GM19043 (cell line): ENCODE results near the gene CDH20.

ENCODE experiments used
- ATAC-seq: cut with Tn5 transposase; IDR thresholded peaks from one replicate; pipeline ENCODE4 v1.9.1; 2021; ENCODE audit warnings: low read depth; ENCODE audit not compliant: unreplicated experiment

Gene CDH20

GRCh38 chr18:61333271-61333745 is at the start of gene CDH20:
Gene CDH20, plus strand, starts transcription at chr18:61333430.
- ATAC-seq: no peak

DNA sequence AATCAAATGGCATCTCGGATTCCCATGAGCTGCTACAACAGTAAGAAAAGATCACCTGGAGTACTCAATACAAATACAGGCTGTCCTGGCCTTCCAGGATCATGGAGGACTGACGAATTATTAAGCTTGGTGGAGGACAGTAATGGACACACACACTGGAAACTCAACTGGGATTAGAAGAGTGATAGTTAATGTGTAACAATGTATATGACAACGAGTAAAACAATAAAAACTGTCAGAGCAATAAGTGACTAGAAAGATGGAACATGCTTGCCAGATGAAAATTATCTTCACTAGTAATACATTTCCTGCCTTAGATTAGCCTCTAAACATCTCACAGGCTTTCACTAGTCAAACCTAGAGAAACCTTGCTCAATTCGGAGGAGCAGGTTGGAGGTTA is 49.2 kb upstream of the CDH20 start:
- no peak for ATAC-seq

DNA sequence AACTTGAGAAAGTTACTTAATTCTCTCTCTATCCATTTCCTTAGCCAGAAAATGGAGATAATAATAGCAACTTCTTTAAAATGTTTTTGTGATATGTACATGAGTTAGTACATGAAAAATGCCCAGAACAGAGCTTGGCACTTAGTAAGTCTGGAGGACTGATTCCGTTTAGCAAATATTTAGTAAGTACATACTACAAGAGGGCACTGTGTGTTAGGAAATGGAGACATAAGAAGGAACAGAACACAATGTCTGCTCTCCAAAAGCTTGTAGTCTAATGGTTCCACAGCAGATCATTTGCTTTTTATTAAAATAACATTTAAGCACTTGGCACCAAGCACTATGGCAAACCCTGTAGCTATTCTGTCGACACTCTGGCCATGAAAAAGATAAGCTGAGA is 47.5 kb upstream of the CDH20 start:
- no peak for ATAC-seq

GRCh38 chr18:61286867-61287266 is 46.4 kb upstream of the CDH20 start:
- ATAC-seq: no peak

- no peak for ATAC-seq
These were observed 42.6 kb upstream of the CDH20 start for GRCh38 chr18:61290616-61291015.

- ATAC-seq: no peak
These were observed 40.8 kb upstream of the CDH20 start for GRCh38 chr18:61292280-61293035.

DNA sequence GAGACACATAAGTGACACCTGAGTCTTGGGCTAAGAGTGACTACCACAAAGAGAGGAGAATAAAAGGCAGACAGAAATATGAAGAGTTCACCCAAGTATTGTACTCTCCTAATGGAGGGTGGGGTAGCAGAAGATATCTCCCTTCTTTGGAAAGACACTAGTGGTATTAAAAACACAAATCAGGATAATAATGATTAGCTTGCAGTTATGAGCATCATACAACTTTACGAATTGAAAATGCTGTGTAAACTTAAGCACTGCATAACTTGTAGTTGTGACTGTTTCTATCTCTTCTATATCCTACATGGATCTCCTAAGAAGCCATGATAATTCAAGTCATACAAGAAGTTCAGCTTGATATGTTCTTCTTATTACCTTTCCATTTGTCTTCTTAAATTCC is 38.1 kb upstream of the CDH20 start:
- ATAC-seq: no peak

DNA sequence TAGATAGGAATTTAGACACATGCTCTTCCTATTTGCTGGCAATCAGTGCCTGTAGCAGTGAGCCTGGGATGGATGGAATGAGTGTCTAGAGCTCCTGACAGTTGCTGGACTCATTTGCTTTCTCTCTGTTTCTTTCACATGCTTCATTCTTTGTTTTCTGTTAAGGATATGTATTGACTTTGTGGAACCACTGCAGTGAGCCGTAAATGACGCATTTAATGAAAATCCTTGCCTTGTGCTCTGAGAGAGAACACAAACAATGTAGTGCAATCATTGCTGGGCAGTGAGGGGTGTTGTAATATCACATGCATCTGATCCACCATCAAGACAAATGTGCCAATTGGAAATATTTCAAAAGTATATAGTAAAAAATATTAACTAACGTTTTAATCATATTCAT is 25.2 kb upstream of the CDH20 start:
- ATAC-seq: no peak

- no peak for ATAC-seq
These were observed 24.3 kb upstream of the CDH20 start for GRCh38 chr18:61308795-61309393.

DNA sequence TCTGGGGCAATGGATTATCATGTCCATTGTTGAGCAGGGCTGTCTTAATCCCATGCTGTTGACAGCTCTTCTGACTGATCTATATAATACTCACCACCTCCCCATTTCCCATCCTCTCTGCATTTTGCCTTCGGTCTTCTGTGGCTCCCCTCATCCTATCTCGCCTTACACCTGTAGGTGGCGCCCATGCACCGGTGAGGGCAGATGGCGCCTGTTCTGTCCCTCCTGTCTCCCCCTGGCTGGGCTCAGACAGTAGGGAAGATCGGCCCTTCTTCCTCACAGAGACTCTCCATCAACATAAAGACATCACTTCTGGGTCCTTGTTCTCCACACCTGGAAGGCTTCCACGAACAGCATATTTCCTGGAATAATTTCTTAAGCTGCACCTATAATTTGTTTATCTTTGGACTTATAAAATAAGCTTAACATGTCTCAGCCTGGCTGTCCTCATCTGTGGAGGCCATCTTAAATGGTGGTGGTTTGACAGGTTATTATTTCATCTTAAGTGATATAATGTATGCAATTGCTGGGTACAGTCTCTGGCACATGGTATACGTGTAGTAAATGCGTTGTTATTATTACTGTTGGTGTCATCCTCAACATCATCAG is 10.9 kb upstream of the CDH20 start:
- ATAC-seq: peak; percentile 91

GRCh38 chr18:61323951-61324350 is 9.3 kb upstream of the CDH20 start:
- no peak for ATAC-seq

GRCh38 chr18:61326407-61326806 is 6.8 kb upstream of the CDH20 start:
- no peak for ATAC-seq

- ATAC-seq: no peak
These were observed 3.8 kb upstream of the CDH20 start for GRCh38 chr18:61329398-61329797.

DNA sequence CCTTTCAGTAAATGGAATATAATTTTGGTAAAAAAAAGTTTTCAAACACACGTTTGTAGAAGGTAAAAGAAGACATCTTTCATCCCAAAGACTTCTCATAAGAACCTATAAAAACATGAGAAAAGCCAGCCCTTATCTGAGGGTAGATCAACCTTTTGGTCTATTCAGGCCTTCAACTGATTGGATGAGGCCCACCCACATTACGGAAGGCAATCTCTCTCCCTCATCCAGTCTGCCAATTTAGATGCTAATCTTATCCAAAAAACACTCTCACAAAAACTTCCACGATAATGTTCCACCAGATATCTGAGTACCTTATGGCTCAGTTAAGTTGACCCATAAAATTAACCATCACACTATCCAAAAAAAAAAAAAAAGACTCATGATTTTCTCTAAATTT is 2.2 kb upstream of the CDH20 start:
- ATAC-seq: no peak

DNA sequence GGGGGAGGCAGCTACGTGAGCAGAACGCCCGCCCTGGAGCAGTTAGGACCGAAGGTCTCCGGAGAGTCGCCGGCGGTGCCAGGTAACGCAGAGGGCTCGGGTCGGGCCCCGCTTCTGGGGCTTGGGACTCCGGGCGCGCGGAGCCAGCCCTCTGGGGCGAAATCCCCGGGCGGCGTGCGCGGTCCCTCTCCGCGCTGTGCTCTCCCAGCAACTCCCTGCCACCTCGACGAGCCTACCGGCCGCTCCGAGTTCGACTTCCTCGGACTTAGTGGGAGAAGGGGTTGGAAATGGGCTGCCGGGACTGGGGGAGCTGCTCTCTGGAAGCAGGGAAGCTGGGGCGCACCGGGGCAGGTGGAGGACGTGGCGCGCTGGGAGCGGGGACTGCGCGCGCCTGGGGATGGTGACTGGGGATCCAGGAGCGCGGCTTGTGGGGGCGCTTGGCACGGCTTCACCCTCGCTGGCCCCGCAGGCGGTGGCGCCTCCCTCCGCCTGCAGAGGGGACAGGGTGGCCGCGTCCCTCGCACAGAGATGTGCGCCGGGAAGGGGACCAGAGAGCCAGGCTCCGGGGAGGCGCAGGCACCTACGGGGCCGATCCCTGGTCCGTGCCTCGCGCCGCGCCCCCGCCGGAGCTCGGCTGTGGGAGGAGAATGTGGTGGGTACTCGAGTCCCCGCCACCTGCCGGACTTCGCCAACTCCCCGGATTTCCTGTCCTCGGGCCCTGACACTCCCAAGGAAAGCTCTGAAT is 688 bp downstream of the CDH20 start:
- ATAC-seq: no peak

GRCh38 chr18:61334491-61334850 is 1.2 kb downstream of the CDH20 start:
- no peak for ATAC-seq

DNA sequence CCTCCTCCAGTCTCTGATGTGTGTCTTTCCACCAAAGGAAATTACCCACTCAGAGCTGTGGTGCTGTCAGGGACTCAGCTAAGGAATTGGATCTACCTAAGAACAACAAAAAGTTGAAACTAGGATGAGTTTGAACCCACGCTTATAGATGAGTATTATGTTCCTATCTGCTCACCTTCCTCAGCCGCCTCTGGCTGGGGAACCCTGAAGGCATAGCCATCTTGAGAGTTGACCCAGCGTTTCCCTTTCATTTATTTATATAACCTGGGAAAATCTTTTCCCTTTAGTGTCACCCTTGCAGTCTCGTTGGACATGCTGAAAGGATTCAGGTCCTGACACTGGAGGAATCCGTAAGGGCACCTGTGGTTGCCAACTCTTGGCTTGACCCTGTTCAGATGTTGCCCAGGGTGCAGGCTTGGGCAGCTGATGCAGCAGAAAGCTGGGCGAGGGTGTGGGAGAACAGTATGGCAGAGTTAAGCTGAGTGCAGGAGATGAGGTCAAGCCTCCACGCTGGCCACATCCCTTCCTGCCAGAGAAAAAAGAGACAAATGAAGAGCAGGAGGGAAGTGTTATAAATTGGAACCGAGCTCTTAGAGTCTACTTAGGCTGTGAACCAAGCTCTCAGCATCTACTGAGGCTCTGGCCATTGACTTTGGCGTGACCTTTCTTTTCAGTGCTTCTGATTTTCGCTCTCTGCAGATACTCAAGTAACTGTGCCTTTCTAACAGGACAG is 1.9 kb downstream of the CDH20 start:
- no peak for ATAC-seq

DNA sequence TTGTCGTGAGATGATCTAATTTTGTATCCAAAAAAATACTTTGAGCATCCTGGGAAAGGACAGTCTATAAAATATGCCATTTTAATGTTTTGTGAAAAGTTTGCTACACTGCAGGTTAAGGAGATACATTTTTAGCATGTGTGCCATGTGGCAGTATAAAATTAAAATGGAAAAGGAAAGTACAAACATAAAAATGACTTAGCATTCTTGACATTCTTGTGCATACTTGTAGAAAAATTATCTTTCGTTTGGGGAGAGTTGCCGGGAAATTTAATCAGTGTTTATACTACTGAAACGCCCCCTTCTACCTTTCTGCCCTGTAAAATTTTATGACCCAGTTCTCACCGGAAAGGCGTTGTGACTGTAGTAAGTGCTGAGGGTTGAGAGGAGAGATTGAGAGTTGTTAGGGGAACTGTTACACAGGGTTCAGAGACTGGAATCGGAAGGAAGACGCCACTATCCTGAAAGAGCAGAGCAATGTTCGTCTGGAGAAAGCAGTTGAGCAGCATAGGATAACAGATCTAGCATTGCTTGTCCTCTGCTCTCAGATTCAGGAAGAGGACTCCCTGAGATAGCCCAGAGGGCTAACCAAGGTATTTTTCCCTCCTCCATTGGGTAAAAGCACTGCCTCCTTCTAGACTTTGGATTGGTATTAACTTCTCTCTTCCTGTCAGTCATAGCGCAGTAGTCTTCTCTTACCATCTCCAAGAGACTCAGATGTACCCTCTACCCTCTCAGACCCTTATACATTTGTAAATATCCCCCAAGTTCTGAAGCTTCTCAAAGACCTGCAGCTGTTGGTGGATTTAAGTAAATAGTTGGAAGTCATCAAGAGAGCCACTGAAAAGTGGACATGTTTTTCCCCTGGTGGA is 2.7 kb downstream of the CDH20 start:
- ATAC-seq: no peak

GRCh38 chr18:61336766-61337165 is 3.5 kb downstream of the CDH20 start:
- no peak for ATAC-seq

- no peak for ATAC-seq
These were observed 4.3 kb downstream of the CDH20 start for GRCh38 chr18:61337527-61337926.
